Endothelial cell of umbilical vein (primary cell): ENCODE data around the gene PRDM11.

Experiments used
- FOS ChIP-seq: IDR thresholded peaks from 2 replicates; pipeline ENCODE4 v1.6.1; 2011; ENCODE audit warnings: mild to moderate bottlenecking, low read length, moderate library complexity, borderline replicate concordance; ENCODE audit not compliant: insufficient read depth
- GATA2 ChIP-seq: IDR thresholded peaks from 2 replicates; pipeline ENCODE4 v1.7.0; 2011; ENCODE audit warnings: low read depth, mild to moderate bottlenecking, moderate library complexity, mixed read lengths, low read length; ENCODE audit not compliant: insufficient read length, insufficient read depth
- JUN ChIP-seq: IDR thresholded peaks from 2 replicates; pipeline ENCODE4 v1.6.1; 2011; ENCODE audit warnings: borderline replicate concordance, low read depth; ENCODE audit not compliant: insufficient read length, insufficient read depth
- POLR2A ChIP-seq: IDR thresholded peaks from 2 replicates; pipeline ENCODE4 v1.6.1; 2012; ENCODE audit warnings: low read depth, mild to moderate bottlenecking, control low read depth, low read length
- POLR2AphosphoS5 ChIP-seq: IDR thresholded peaks from 2 replicates; pipeline ENCODE4 v1.6.1; 2012; ENCODE audit warnings: low read depth, mild to moderate bottlenecking, control low read depth, low read length, moderate library complexity; ENCODE audit not compliant: insufficient read depth
- TF ChIP-seq, protein P1 (sequence below), 2 donors: IDR thresholded peaks; 1 replicate in 1 of 2; 2 replicates in 1 of 2; pipeline ENCODE4 v1.5.1; 2011; ENCODE audit warnings: low read length in 2 of 2, mild to moderate bottlenecking in 2 of 2, moderate library complexity in 2 of 2, control low read depth in 1 of 2, inconsistent platforms in 1 of 2, low read depth in 1 of 2; ENCODE audit not compliant: insufficient read depth in 1 of 2; ENCODE audit errors: extremely low read depth in 1 of 2
- TF ChIP-seq, protein P2 (sequence below): IDR thresholded peaks from 2 replicates; pipeline ENCODE4 v1.6.1; 2011; ENCODE audit not compliant: insufficient read depth, insufficient read length

DNA sequence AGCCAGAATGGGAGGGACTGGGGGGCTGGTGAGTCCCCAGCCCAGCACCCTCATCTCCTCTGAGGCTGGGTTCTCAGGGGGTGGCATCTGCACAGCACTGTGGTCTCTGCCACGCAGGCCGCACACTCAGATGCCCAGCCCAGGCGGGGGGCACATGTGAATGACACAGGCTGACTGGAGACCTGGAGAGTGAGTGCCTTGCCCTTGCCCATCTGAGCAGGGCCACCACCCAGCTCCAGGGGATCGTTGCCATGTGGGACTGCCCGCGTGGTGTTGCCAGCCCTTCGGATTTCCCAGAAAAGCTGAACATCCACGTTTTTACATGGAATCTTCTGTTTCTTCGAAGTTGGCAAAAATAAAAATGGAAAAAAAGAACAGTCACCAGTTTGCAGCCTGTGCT is 18.9 kb downstream of the PRDM11 start:
- TF ChIP-seq FOS, result no peak
- TF ChIP-seq, protein P1, sequence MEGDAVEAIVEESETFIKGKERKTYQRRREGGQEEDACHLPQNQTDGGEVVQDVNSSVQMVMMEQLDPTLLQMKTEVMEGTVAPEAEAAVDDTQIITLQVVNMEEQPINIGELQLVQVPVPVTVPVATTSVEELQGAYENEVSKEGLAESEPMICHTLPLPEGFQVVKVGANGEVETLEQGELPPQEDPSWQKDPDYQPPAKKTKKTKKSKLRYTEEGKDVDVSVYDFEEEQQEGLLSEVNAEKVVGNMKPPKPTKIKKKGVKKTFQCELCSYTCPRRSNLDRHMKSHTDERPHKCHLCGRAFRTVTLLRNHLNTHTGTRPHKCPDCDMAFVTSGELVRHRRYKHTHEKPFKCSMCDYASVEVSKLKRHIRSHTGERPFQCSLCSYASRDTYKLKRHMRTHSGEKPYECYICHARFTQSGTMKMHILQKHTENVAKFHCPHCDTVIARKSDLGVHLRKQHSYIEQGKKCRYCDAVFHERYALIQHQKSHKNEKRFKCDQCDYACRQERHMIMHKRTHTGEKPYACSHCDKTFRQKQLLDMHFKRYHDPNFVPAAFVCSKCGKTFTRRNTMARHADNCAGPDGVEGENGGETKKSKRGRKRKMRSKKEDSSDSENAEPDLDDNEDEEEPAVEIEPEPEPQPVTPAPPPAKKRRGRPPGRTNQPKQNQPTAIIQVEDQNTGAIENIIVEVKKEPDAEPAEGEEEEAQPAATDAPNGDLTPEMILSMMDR (IDR thresholded peaks at IDR 0.05; ENCODE audit: extremely low read depth in 1 of 2, insufficient read depth in 1 of 2, low read depth in 1 of 2, low read length in 2 of 2), result no peak
- TF ChIP-seq POLR2A, result no peak
- TF ChIP-seq, protein P2, sequence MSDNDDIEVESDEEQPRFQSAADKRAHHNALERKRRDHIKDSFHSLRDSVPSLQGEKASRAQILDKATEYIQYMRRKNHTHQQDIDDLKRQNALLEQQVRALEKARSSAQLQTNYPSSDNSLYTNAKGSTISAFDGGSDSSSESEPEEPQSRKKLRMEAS, result no peak
- TF ChIP-seq POLR2AphosphoS5, result no peak
- no peak for TF ChIP-seq JUN
- TF ChIP-seq GATA2, result no peak
